ENCODE results near the gene SMAGP.
A peak's percentile ranks its signal among the peaks of the same experiment; 100 is the strongest.
"Not testable (repeated sequence)": the region's sequence is repeated elsewhere in the genome, so short reads cannot be mapped to it uniquely, and the experiment has no call there.

The SMAGP gene

GRCh38 chr12:51222461-51222860 is 47.8 kb downstream of the SMAGP start:
- no peak for DNase-seq

DNA sequence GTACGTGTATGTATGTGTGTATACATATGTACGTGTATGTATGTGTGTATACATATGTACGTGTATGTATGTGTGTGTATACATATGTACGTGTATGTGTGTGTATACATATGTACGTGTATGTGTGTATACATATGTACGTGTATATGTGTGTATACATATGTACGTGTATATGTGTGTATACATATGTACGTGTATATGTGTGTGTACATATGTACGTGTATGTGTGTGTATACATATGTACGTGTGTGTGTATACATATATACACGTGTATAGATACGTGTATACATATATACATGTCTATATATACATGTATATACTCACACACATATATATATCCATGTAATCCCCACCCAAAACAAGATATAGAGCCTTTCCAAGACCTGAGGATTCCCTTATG is 50.4 kb downstream of the SMAGP start:
- not testable (repeated sequence) for DNase-seq

DNA sequence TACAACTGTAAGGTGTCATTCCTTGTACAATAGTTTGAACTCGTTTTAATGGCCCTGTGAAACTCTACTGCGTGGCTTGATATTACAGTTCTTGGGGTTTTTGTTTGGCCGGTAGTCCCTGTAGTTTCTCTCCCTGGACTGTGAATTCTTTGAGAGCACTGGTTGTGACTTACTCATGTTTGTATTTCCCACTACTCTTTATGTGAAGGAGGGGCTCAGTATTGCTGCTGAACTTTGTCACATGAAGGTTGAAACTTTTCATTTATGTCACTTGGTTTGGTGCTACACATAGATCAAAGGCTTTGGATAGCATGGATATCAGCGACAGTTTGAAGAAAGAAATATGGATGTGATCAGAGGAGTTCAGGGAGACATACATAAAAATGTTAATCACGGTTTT is 50.9 kb downstream of the SMAGP start:
- DNase-seq: no peak

DNA sequence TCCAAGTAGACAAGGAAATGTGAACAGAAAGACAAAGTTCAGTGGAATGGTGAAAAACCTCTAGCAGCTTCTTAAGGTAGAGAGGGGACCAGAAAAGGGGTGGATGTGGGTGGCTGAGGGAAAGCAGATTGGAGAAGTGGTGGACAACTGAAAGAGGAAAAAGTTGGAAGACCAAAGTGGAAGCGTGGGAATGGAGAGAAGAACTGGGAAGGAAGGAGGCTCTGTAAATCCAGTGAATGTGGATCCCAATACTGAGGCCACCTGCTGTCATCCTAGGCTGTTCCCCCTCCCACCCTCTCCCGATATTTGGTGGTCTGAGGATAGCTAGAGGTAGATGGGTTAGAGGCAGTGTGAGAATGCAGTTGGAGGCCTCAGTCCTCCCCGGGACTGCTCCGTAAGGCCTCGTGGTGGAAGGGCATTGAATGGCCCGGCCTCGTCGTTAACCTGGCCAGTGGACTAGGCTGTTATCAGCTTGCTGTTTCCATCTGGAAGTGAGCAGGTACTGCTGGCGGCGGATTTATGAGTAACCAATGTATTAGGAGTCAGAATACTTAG is 51.5 kb downstream of the SMAGP start:
- DNase-seq: peak; percentile 16

DNA sequence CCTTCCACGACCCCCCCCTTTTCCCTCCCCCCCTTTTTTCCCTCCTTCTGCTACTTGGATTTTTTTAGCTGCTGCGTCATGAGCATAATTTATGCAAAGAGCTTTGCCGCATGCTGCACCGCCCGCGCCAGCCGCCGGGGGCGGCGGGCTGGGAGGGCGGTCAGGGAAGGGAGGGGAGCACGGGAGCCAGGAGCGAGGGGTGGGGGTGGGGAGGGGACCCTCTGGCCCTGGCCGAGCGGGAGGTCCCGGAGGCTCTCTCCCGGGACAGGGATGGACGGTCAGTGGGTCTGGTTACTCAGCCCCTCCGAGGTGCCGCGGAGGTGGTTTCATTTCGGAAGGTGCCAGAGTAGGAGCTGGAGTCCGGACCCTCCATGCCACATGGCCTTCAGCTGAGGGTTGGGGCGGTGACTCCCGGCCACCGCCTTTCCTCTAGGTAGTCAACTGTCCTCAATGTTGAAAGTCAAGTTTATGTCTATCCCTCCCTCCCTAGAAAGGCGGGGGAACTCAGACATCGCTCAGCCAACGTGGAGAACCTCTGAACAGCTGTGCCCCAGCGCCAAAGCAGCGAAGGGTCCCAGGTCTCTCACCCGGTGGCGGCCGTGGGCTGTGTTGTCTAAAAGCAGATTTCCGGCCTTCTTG is 52.1 kb downstream of the SMAGP start, which contains the start of gene POU6F1:
POU6F1 (minus strand) TSS at position 95 of the 639 bp plus-strand sequence. CDS start 11,226 bp downstream, outside the sequence.
- DNase-seq: peak; percentile 66

- DNase-seq: peak; percentile 17
These were observed 52.9 kb downstream of the SMAGP start for GRCh38 chr12:51217133-51217967.

- DNase-seq: no peak
These were observed 53.6 kb downstream of the SMAGP start for GRCh38 chr12:51216642-51217041.

DNA sequence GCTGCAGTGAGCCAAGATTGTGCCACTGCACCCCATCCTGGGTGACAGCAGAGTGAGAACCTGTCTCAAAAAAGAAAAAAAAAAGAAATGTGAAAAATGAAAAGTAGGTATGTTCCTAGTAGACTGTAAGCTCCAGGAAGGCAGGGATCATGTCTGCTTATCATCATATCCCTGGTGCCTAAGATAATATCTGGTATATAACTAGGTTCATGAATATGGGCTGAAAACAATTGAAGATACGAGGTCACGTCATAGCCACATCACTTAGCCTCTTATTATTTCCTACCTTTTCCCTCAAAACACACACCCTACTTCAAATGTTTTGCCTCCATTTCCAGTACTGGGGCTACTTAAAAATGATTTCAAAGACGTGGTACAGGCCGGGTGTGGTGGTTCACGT is 55.3 kb downstream of the SMAGP start:
- DNase-seq: no peak

GRCh38 chr12:51210690-51211395 is 59.4 kb downstream of the SMAGP start:
- DNase-seq: no peak

DNA sequence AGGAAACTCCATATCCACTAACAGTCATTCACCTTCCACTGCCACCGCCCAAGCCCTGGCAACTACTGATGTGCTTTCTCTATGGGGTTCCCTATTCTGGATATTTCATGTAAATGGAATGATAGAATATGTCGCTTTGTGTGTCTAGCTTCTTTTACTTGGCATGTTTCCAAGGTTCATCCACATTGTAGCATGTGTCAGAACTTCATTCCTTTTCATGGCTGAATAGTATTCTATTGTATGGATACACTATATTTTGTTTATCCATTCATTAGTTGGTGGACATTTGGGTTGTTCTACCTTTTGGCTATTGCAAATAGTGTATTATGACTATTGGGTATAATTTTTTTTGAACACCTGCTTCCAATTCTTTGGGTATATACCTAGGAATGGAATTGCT is 61.0 kb downstream of the SMAGP start:
- DNase-seq: no peak

GRCh38 chr12:51208016-51208660 is 62.1 kb downstream of the SMAGP start:
- no peak for DNase-seq

- DNase-seq: no peak
These were observed 64.9 kb downstream of the SMAGP start for GRCh38 chr12:51205350-51205749.

DNA sequence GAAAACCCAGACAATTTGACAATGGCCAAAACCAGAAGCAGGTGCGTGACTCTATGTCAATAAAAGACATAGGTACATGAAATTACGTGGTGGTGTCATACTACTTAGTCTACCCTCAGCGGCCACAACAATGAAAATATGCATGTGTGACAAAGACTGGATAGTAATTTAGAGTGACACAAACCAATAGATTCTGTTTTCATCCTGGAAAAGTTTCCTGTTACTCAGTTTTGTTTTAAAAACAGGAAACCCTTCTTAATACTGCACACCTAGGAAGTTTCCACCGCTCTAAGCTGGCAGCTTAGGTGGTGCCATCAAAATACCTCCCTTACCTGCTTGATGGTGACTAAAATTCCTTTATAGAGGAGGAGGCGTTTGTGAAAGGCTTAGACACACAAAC is 67.5 kb downstream of the SMAGP start:
- no peak for DNase-seq

GRCh38 chr12:51200806-51201205 is 69.4 kb downstream of the SMAGP start:
- DNase-seq: no peak

DNA sequence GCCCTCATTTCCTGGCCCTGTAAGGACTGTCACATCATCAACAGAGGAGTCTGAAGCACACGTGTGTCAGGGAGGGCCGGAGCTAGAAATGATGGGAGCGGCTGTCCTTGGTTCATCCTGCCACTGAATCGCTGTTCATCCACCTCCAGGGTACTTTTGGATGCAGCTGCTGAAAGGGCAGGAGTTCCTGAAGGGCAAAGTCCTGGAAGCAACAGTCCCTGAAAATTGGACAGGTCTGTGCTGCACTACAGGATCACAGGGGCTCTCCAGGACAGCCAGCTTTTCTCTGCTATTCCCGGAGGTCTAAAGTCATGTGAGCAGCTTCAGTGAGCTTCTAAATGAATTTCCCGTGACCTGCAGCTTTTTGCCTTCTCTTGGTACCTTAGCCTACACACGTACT is 70.1 kb downstream of the SMAGP start:
- no peak for DNase-seq

DNA sequence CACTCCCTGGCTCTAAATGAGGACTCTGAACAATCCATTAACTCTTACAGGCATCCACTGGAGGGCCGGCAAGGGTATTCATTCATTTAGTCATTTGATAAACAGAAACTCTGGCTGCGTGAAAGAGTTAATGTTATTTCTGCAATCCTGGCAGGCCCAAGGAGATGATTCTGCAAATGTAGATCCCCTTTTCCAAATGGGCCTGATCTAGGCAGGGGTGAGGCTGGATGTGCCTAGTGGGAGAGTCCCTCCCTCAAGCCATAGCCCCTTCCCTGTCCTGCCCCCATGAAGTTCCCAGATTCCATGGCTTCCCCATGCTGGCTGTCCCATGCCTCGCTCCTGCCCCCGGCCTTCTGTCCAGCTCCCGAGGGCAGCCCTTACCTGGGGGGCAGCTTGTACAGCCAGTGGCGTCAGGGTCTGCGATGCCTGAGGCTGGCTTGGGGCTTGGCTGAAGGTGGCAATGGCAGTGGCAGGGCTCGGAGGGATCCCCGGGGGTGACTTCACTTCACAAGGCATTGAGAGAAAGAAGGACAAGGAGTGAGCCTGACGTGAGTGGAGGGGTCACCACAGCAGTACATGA is 70.8 kb downstream of the SMAGP start:
- no peak for DNase-seq

- DNase-seq: no peak
These were observed 71.4 kb downstream of the SMAGP start for GRCh38 chr12:51198568-51199365.

- DNase-seq: no peak
These were observed 72.3 kb downstream of the SMAGP start for GRCh38 chr12:51197736-51198567.

GRCh38 chr12:51196547-51196946 is 73.7 kb downstream of the SMAGP start:
- no peak for DNase-seq

- DNase-seq: no peak
These were observed 74.4 kb downstream of the SMAGP start for GRCh38 chr12:51195841-51196240.
